PFSK-1 (cell line): ENCODE results near the gene UQCR10.

ENCODE experiments used
- FOXP2 ChIP-seq: optimal IDR thresholded peaks from 2 replicates; pipeline ENCODE3; 2011; ENCODE audit warnings: borderline replicate concordance, control low read depth, inconsistent platforms; ENCODE audit not compliant: insufficient read depth; ENCODE audit errors: extremely low read length, extremely low read depth
- POLR2AphosphoS5 ChIP-seq: IDR thresholded peaks from 2 replicates; pipeline ENCODE4 v1.6.1; 2012; ENCODE audit warnings: low read depth, mild to moderate bottlenecking, control low read depth, low read length, moderate library complexity
- REST ChIP-seq, 2 experiments: IDR thresholded peaks; 2 replicates each; pipeline versions ENCODE4 v1.6.1 to v1.8.0; 2011 to 2012; ENCODE audit warnings: low read depth in 2 of 2, low read length in 2 of 2, control low read depth in 1 of 2, inconsistent platforms in 1 of 2, mild to moderate bottlenecking in 1 of 2, moderate library complexity in 1 of 2; ENCODE audit not compliant: insufficient read depth in 1 of 2
- SIN3A ChIP-seq: IDR thresholded peaks from 2 replicates; pipeline ENCODE4 v1.6.1; 2012; ENCODE audit warnings: mild to moderate bottlenecking, low read length, moderate library complexity, borderline replicate concordance; ENCODE audit not compliant: insufficient read depth
- TAF1 ChIP-seq: IDR thresholded peaks from 2 replicates; pipeline ENCODE4 v1.6.1; 2012; ENCODE audit warnings: low read length, control low read depth, borderline replicate concordance; ENCODE audit not compliant: insufficient read depth

UQCR10 gene

GRCh38 chr22:29790061-29790460, 22.9 kb downstream of the UQCR10 start:
- TF ChIP-seq POLR2AphosphoS5 (no peak), FOXP2 (no peak), SIN3A (no peak), TAF1 (no peak), REST (IDR thresholded peaks at IDR 0.05; ENCODE audit: insufficient read depth in 1 of 2, low read depth in 2 of 2, low read length in 2 of 2) (no peak)

- TF ChIP-seq FOXP2 (no peak), SIN3A (no peak), POLR2AphosphoS5 (no peak), REST (IDR thresholded peaks at IDR 0.05; ENCODE audit: insufficient read depth in 1 of 2, low read depth in 2 of 2, low read length in 2 of 2) (no peak), TAF1 (no peak)
Measured at GRCh38 chr22:29793396-29793795, 26.2 kb downstream of the UQCR10 start.

- TF ChIP-seq FOXP2 (no peak), REST (IDR thresholded peaks at IDR 0.05; ENCODE audit: insufficient read depth in 1 of 2, low read depth in 2 of 2, low read length in 2 of 2) (no peak), SIN3A (no peak), POLR2AphosphoS5 (no peak), TAF1 (no peak)
Measured at GRCh38 chr22:29795663-29796062, 28.5 kb downstream of the UQCR10 start.

- no peak for TF ChIP-seq POLR2AphosphoS5
- no peak for TF ChIP-seq SIN3A
- TF ChIP-seq FOXP2: no peak
- no peak for TF ChIP-seq TAF1
- no peak for TF ChIP-seq REST (IDR thresholded peaks at IDR 0.05; ENCODE audit: insufficient read depth in 1 of 2, low read depth in 2 of 2, low read length in 2 of 2)
Measured at GRCh38 chr22:29797351-29797750, 30.2 kb downstream of the UQCR10 start.

- TF ChIP-seq SIN3A: no peak
- no peak for TF ChIP-seq FOXP2
- TF ChIP-seq POLR2AphosphoS5: no peak
- no peak for TF ChIP-seq TAF1
- TF ChIP-seq REST (IDR thresholded peaks at IDR 0.05; ENCODE audit: insufficient read depth in 1 of 2, low read depth in 2 of 2, low read length in 2 of 2): no peak
Measured at GRCh38 chr22:29798318-29798717, 31.1 kb downstream of the UQCR10 start.
